HG03520 (cell line): Measurements from ENCODE around the gene CYBB.
"Not testable (repeated sequence)": the region's sequence is repeated elsewhere in the genome, so short reads cannot be mapped to it uniquely, and the experiment has no call there.

Experiments
- ATAC-seq: cut with Tn5 transposase; IDR thresholded peaks from one replicate; pipeline ENCODE4 v1.9.1; 2021; ENCODE audit warnings: mild to moderate bottlenecking, moderate library complexity; ENCODE audit not compliant: unreplicated experiment

The CYBB gene

DNA sequence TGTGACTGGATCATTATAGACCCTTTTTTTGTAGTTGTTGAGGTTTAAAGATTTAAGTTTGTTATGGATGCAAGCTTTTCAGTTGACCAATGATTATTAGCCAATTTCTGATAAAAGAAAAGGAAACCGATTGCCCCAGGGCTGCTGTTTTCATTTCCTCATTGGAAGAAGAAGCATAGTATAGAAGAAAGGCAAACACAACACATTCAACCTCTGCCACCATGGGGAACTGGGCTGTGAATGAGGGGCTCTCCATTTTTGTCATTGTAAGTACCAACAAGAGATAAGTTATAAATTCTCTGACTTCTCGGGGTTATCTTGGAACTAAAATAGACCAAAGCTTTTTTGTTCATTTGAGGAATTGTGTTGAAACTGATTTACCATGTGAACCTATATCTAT lies at the start of gene CYBB:
Gene CYBB (plus strand): TSS at position 203 of the 400 bp plus-strand sequence. CDS start 19 bp downstream, at position 222.
- no peak for ATAC-seq

DNA sequence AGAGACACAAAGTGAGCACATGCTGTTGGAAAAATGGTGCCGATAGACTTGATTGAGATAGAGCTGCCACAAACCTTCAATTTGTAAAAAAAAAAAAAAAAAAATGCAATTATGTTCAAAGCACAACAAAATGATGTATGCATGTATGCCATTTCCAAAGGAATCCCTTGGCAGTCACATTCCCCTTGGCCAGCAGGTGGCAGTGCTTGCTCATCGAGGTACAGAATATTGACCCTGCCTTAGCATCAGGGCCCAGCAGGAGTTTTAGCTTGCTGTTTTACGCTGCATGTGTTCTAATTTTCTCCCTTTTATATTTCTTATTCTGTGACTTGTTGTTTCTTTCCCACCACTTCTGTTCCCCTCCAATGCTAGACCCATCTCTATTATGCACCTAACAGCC lies 34.5 kb upstream of the CYBB start:
- peak; percentile 69 for ATAC-seq

DNA sequence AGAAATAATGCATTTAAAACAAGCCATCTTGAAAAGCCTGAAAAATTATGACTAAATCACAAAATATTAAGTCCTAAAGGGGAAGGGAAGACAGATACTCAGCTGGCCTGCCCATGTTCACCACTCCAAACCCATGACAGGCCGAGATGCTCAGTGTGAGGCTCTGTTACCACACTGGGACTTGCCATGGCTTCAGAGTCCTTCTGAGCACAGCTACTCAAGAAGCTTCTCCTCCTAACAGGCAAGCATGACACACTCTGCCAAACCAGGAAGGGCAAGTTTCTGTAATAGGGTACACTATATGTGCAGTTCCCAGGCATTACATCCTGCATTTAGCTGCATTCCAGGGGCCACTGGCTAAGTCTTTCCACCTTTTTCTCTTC lies 34.0 kb upstream of the CYBB start:
- peak; percentile 20 for ATAC-seq

DNA sequence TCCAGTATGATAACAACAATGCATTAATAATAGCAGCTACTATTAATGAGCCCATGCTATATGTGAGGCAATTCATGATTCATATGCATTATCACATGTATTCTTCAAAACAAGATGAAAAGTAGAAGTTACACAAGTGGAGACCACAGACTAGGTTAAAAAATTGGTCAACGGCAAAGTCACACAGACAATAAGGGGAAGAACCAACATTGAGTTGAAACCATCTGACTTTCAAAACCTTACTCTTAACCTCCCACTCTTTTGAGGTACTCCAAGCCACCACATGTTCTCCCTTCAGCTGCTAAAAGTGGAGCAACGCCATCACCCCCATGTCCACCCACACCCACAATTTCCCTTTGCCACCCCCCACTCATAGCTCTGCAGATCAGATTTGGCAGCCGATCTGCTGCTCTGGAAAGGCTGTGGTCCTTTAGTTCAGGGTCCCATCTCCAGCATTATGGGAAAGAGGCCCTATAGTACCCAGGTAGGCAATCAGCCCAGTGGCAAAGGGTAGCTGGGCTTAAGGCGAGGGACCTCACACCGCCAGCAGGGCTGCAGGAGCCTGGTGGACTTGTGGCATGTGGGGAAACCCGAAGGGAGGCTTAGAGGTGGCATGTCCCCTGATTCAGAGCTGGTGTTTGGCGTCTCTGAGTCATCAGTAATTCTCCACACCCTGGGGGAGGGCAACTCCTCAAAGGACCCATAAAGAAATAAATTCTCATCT lies 33.5 kb upstream of the CYBB start:
- peak; percentile 90 for ATAC-seq

DNA sequence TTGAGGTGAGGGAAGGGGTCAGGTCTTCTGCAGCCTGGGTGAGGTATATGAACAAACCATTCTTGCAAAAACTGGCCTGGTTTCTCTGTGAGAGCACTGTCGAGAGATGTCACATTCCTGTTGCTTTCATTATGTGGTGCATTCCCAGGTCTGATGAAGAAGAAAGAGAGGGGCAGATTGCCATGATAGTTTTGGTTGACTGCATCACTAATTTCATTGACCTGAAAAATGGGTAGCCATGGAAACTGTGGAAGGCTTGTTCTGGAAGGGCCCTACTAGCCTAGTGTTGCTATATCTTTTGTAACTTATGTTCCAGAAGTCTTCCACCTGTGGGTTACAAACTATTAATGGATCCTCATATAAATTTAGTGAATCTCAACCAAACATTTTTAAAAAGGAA lies 32.9 kb upstream of the CYBB start:
- ATAC-seq, result no peak

DNA sequence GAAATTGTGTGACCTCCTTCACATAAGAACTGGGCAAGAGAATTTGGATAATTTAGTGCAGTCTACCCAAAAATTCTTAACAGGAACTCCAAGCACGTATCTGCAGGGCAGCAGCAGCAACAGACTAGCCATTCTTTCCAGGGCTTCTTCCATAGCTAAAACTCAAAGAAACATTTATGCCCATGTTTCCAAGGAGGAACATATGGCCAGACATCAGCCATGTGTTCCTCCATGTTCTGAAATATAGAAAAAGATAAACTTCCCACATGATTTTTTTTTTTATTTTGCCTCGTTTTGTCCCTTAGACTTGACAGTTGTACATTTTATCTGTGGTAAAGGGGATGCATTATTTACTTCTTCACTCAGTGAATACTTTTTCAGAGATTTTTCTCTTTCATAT lies 27.6 kb upstream of the CYBB start:
- ATAC-seq, result no peak

DNA sequence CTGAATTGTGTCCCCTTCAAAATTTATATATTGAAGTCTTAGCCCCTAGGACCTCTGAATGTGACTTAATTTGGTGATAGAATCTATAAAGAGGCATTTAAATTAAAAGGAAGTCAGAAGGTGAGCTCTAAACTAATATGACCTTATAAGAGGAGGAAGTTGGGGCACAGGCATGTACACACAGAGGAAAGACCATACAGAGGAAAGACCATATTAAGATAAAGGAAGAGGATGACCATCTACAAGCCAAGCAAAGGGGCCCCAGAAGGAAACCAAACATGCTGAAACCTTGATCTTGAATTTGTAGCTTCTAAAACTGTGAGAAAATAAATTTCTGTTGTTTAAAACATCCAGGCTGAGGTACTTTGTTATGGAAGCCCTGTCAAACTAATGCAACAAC lies 26.9 kb upstream of the CYBB start:
- no peak for ATAC-seq

DNA sequence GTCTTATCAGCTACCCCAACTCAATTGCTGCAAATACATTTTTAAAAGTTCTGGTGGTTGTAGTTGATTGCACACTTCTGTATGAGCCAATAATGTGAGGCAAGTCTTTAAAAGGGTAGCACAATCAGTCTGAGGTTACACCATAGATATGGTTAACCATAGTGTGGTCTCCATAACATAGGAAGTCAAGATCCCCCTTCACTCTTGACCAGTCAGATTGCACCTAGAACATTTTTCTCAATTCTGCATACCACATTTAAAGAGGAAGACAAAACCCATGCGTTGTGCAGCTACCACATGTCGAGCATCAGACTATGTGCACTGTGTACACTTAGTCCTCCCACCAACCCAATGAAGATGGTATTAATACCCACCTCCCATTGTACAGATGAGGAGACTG lies 26.5 kb upstream of the CYBB start:
- no peak for ATAC-seq

DNA sequence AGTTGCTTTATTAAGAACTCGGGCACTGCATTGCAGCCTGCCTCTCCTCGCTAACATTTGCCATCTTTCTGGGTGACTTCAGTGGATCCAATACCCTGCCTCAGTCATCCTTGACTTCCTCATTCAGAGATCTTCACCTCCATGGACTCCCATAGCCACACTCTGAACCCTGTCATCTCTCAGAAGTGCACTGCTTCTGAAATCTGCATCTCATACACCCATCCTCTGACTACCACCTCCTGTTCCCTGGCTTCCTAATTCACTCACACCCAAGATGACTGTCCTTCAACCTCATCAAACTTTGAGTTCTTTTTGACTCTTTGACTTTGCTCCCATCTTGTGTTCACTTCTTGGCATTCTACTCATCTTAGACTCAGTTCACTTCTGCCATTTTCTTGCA lies 25.3 kb upstream of the CYBB start:
- ATAC-seq, result peak; percentile 2

DNA sequence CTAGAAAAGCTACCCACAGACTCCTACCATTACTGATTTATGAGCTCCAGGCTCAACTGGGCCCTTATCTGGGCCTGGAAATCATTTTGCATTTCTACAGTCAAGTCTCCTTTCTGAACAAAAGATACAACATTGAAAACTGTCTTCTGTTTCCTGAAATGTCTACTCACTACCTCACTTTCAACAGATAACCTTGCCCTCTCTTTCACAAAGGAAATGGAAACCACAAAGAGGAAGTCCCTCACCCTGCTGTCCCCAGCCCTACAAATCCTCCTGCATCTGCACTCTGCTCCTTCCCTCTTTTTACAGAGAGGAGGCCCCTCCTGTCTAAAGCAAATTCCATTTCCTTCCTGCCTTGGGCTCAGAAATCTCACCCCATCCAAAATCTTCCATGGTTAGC lies 24.8 kb upstream of the CYBB start:
- peak; percentile 93 for ATAC-seq

DNA sequence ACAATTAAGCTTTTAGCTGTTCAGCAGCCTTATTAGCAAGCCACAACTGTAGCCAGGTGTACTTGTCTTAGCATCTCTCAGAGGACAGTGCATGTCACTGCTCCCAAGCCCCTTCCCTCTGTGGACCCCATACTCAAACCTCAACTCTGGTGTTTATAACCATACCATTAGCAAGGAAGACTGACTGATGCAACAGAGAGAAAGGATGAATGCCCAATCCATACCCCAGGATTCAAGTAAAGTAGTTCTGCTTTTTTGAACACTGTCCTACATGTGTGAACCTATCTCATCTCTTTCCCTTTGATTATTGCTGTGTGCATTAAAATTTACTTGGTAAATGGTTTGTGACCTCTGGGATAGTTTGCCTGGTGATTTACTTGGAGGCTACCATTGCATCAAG lies 22.8 kb upstream of the CYBB start:
- no peak for ATAC-seq

DNA sequence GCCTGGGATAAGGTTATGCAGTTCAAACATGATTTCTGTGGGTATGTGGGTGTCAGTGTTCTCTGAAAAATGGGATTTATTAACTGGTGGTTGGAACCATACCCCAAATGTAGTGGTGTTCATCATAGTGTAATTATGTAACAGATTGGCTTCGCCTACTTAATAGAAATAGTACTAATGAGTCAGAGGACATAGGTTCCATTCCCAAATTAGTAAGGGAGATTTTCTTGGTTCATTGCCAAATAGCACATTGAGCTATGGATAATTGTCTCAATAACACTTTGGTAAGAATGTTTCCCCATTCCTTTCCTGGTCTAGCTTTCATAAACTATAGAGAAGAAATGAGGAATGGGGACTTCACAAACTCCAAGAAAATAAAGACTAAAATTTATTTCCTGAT lies 20.5 kb upstream of the CYBB start:
- no peak for ATAC-seq

DNA sequence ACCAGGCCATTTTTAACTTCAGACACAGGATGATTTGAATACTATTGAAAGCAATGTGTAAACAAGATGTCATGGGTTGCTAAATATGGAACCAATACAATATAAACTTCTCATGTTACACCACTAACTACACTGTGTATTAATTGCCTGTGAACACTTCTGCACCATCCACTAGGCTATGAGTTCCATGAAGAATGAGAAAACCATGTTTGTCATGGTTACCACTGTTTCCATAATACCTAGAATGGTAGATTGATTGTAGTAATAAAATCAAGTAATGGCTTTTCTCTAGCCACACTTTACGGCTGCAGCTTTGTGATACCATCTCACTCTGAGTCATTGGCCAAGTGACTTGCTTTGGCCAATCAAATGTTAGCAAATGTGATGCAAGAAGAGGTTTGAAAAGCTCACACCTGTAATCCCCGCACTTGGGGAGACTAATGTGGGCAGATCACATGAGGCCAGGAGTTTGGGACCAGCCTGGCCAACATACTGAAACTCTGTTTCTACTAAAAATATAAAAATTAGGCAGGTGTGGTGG lies 19.9 kb upstream of the CYBB start:
- no peak for ATAC-seq

DNA sequence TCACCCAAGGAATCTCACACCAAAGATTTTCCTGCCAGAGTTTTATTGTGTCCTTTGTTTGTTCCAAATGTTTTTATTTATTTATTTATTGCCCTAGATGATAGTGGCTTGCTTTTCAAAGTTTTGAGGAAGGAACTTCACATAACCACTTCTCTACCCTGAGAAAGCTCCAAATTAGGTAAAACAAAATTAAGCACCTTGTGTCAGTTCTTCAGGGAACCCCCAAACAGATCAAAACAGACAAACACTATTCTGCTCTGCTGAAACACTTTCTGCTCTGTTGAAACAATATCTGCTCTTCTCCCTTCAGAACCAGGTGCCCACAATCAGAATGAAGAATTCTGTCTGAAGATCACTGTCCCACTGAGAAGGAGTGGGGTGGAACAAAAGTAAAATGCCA lies 16.5 kb upstream of the CYBB start:
- ATAC-seq, result no peak

DNA sequence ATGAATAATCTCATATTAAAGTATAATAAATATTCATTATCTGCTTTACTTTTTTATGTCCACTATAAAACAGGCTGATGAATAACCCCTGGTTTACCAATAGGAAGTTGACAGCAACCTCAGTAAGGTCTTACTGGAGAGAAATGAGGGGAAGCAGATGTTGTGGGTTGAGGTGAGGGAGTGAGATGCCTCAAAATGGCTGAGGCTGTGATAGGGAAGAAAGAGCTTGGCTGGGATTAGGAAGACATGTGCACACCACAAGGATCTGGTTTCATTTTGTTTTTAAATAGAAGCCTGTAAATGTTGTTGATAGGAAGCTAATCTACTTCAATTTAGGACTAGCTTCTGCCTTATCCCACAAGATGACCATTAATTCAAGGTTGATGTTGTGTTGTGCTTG lies 14.4 kb upstream of the CYBB start:
- ATAC-seq, result no peak

DNA sequence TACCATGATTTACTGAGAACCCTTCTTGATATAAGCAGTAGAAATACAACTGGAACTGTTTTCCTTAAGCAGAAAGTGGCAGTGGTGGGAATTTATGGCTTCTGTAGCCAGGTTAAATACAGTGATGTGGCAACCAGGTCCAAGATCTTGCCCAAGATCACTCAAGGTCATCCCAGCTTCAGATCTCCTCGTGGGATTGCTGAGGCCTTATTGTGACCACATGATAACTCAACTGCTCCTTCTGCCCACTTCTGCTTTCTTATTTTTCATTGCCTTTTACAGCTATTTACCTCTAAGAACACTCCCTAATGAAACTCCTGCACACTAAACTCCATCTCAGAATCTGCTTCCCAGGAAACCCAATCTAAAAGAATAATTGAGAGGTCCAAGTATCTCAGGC lies 12.4 kb upstream of the CYBB start:
- ATAC-seq, result no peak

DNA sequence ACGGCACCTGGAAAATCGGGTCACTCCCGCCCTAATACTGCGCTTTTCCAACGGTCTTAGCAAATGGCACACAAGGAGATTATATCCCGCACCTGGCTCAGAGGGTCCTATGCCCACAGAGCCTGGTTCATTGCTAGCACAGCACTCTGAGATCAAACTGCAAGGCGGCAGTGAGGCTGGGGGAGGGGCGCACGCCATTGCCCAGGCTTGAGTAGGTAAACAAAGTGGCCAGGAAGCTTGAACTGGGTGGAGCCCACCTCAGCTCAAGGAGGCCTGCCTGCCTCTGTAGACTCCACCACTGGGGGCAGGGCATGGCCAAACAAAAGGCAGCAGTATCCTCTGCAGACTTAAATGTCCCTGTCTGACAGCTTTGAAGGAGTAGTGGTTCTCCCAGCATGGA lies 11.0 kb upstream of the CYBB start:
- ATAC-seq, result not testable (repeated sequence)

DNA sequence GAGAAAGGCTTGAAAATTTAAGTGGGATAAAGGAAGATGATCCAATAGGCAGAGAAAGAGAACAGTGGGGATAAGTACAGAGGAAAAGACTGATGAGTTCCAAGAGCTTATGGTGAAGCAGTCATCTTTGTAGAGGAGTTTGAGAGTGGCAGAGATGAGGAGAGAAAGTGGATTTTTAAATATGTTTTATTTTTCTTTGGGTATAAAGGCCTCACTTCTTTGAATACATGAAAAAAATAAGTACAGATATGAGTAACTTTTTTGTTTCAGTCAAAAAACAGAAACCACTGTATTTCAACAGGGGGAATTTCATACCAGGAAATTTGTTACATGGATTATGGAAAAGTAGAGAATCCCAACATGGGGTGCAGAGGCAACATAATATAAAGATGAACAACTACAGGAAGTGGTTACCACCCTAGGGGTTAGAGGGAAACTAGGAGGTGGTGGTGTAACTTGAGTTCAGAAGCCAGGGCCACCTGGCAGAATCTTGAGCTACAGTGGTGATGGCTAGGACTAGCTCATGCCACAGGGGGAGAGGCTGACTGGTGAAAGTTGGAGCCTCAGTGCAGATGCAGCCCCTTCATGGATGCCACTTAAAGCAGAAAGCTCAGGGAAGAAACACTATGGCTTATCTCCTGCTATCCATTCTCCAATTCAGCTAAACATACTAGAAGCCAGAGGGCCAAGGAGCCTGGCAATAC lies 3.4 kb upstream of the CYBB start:
- peak; percentile 54 for ATAC-seq

DNA sequence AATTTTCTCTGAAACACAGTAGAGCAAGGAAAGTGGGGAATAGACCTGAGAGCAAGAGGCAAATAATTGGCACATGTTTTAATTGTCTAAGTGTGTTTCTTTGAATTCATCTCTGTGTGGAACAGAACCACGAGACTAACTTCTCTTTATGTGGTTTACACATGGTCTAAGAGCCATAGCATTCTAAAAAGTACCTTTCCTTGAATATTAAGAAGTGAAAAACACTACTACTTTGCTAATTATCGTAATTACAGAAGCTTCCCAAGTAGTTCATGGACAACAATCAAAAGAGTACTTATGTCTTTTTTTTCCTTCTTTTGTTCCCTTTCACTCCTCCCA lies 2.9 kb upstream of the CYBB start:
- peak; percentile 18 for ATAC-seq

DNA sequence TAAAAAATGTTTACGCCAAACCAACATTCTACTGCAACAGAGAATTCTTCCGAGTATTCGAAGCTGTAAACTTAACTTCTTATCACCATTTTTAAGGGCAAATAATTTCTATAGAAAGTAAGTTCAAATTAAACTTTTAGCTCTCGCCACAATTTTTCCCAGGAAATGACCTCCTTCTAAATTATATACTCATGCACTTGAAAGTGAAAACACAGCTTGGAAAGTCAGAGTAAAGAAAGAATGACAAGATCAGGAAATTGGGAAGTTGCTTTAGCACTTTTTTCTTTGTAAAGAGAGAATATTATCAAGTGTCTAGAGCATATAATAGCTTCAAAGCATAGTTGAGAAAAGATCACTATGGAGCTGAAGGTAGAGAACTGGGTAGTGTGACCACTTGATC lies 1.2 kb downstream of the CYBB start:
- no peak for ATAC-seq

DNA sequence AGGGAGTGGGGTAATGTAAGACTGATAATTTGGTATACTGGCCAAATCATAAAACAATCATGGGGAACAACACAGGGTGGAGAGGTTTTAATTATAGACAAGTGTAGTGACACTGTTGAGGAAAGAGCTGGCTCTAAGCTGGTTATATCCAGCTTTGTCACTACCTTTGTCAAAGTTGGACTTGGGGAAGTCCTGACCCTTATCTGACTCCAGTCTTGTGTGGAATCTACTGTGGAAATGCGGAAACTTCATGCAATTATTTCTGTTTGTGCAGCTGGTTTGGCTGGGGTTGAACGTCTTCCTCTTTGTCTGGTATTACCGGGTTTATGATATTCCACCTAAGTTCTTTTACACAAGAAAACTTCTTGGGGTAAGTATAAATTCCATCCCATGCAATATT lies 2.0 kb downstream of the CYBB start:
- no peak for ATAC-seq

DNA sequence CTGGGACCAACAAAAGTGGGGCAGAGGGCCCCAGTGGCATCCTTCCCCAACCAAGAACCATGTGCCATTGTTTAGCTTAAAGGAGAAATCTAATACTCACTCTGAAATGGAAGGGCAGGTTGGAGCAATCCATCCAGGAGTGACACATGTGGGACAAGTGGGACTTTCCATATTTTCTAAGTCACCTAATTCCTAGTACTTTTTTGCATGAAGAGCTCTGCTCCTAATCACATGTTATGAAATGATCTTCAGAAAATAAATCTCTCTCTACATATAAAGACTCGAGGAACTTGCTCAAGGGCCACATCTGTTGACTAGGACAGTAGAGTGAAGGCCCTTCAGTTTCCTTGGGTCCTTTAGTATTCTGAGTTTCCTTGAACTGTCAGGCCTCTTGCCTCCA lies 2.5 kb downstream of the CYBB start:
- ATAC-seq, result no peak

DNA sequence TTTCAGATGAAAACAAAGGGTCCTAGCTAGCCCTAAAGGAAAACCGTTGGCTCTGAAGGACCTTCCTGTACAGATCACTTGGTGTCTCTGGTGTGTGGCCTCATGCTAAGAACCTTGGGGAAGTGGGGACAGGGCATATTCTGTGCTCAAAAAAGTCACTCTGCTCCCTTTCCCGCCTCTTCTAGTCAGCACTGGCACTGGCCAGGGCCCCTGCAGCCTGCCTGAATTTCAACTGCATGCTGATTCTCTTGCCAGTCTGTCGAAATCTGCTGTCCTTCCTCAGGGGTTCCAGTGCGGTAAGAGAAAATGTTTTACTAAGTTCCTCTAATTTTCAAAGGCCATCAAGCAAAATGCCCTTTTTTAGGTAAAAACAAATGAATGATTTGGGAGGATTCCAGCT lies 3.4 kb downstream of the CYBB start:
- no peak for ATAC-seq
